Adrenal gland (tissue), 12 donors: ENCODE measurements around the gene GPR146. TPM values are rescaled to one million over a fixed set of nuclear protein-coding genes. Genes with fewer than 3 reads are reported as not detected.

Source experiments
- DNase-seq, 7 donors: peaks; one replicate each; pipeline ENCODE4 v3.0.0-alpha.2; 2019 to 2020
- H3K27ac ChIP-seq, 5 donors: fragments of 200-600 bp; sonication (generic) in 4 of 5; 1 replicate in 3 of 5; 2 replicates in 2 of 5; pipeline versions ENCODE4 v1.5.1 to v1.8.0; 2016 to 2020; ENCODE audit warnings: mild to moderate bottlenecking in 1 of 5
- H3K27me3 ChIP-seq: fragments of 200-600 bp; 2 replicates; pipeline ENCODE4 v1.8.0; 2021
- H3K36me3 ChIP-seq, 2 donors: fragments of 200-600 bp; replicated peaks in 1 of 2; 1 replicate in 1 of 2; 2 replicates in 1 of 2; pipeline versions ENCODE4 v1.5.1 to v1.8.0; 2018 to 2022
- H3K4me1 ChIP-seq, 2 donors: fragments of 200-600 bp; replicated peaks in 1 of 2; 1 replicate in 1 of 2; 2 replicates in 1 of 2; pipeline versions ENCODE4 v1.5.1 to v1.8.0; 2018 to 2021
- H3K4me3 ChIP-seq, 4 donors: fragments of 200-600 bp; sonication (generic) in 3 of 4; one replicate each; pipeline ENCODE4 v1.5.1; 2016 to 2018
- H3K9me3 ChIP-seq, 3 donors: fragments of 200-600 bp; sonication (generic) in 1 of 3; replicated peaks in 1 of 3; 1 replicate in 2 of 3; 2 replicates in 1 of 3; pipeline versions ENCODE4 v1.5.1 to v1.8.0; 2016 to 2021
- POLR2A ChIP-seq, 2 donors: fragments of 450-650 bp; IDR thresholded peaks; one replicate each; pipeline ENCODE4 v1.6.1; 2017; ENCODE audit warnings: antibody characterized with exemption in 2 of 2, mild to moderate bottlenecking in 2 of 2, moderate library complexity in 1 of 2
- WGBS, 4 donors: extraction: QIAGEN DNeasy Blood & Tissue Kit in 2 of 4; methylation state at CpG; one replicate each; pipeline versions ENCODE4 v1.1.5 to v1.1.7; 2013 to 2017; 5-methylcytosine and 5-hydroxymethylcytosine counted together
- intact Hi-C, 2 donors: fragments of 100-400 bp; cut with DNase I; formaldehyde crosslinking; loops; one replicate each; pipeline versions ENCODE4 v1.14.1 to v1.15.0; 2022 to 2023
- polyA plus RNA-seq, 3 donors: library from polyadenylated mRNA; stranded (reverse); fragments of 200-250 nt in 2 of 3; fragments of 350-450 nt in 1 of 3; fragmentation: Illumina TruSeq in 1 of 3; extraction: RNeasy Lipid Tissue Mini Kit (QIAGEN cat#74804) in 1 of 3; gene quantifications; one replicate each; pipeline ENCODE4 v1.2.3, GENCODE V29; 2013 to 2014
- total RNA-seq, 9 donors: library from RNA; depleted of rRNA in 4 of 9; stranded (reverse); fragments of >200 nt in 4 of 9; fragments of 120-200 nt in 1 of 9; fragmentation: NEBNext Ultra II Directional in 1 of 9; extraction: Animal tissue kit (Norgen Biotek cat#: 25700) in 1 of 9; gene quantifications; one replicate each; pipeline versions ENCODE4 v1.1.0 to v1.2.4, GENCODE V29; 2013 to 2023
- TF ChIP-seq, protein P1 (sequence below), 6 experiments: fragments of 450-650 bp in 4 of 6; fragments of 200-600 bp in 2 of 6; sonication (generic) in 1 of 6; IDR thresholded peaks; 1 replicate in 5 of 6; 2 replicates in 1 of 6; pipeline versions ENCODE4 v1.5.1 to v1.8.0; 2016 to 2021; ENCODE audit warnings: antibody characterized with exemption in 6 of 6, mild to moderate bottlenecking in 2 of 6, moderate library complexity in 1 of 6
- donor health status: healthy with polysubstance abuse.
- donor health status: Bipolar disorder and iron deficiency.
- donor health status: DM: yes; HTN: yes; CAD: no.
- donor health status: DM: no; HTN: no; CAD: no.
- donor health status: DM: no; HTN: no; CAD: no.
- donor health status: DM: yes; HTN: yes; CAD: no.

GPR146 gene
- total and polyA plus RNA-seq, 12 donors: 0.90 to 17.3 (median 8.7) TPM

GRCh38 chr7:1020849-1021251, 23.5 kb upstream of the GPR146 start:
- Histone ChIP-seq H3K36me3 (no peaks in the 10 kb centered on the region), H3K4me1 (no peaks in the 10 kb centered on the region), H3K9me3 (no peaks in the 10 kb centered on the region), H3K27ac (no peak overlapping the region), H3K4me3 (no peak overlapping the region), H3K27me3 (no peaks in the 10 kb centered on the region)
- no peak for DNase-seq
- no peak for TF ChIP-seq POLR2A (IDR thresholded peaks at IDR 0.05)
- TF ChIP-seq, protein P1, sequence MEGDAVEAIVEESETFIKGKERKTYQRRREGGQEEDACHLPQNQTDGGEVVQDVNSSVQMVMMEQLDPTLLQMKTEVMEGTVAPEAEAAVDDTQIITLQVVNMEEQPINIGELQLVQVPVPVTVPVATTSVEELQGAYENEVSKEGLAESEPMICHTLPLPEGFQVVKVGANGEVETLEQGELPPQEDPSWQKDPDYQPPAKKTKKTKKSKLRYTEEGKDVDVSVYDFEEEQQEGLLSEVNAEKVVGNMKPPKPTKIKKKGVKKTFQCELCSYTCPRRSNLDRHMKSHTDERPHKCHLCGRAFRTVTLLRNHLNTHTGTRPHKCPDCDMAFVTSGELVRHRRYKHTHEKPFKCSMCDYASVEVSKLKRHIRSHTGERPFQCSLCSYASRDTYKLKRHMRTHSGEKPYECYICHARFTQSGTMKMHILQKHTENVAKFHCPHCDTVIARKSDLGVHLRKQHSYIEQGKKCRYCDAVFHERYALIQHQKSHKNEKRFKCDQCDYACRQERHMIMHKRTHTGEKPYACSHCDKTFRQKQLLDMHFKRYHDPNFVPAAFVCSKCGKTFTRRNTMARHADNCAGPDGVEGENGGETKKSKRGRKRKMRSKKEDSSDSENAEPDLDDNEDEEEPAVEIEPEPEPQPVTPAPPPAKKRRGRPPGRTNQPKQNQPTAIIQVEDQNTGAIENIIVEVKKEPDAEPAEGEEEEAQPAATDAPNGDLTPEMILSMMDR (IDR thresholded peaks at IDR 0.05): no peak
- WGBS, 4 donors: 65 to 90% (median 82%) methylated on average over 4 to 7 of the region's 7 CpGs
- intact Hi-C loops: no loop called here

DNA sequence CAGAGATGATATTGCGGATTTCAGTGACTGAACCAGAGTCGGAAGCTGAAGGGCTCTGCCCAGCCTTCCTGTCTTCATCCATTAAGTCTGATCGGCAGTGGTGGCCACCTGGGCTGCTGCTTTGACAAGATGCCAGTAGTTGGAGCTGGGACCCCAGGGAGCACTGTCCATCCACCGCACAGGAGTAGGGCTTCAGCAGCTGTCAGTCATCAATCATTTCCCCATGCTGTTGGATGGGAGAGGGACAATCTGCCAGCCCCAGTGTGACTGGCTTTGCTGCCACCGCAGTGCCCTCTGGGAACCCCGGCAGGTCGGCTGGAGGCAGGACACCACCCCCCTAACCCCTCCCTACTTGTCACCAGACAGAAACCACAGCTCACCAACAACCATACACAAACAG, 23.0 kb upstream of the GPR146 start:
- no peak overlapping the region for H3K27ac ChIP-seq
- H3K9me3 ChIP-seq: no peaks in the 10 kb centered on the region
- intact Hi-C loops: no loop called here
- H3K36me3 ChIP-seq: no peaks in the 10 kb centered on the region
- no peak overlapping the region for H3K4me3 ChIP-seq
- H3K27me3 ChIP-seq: no peaks in the 10 kb centered on the region
- no peak for DNase-seq
- no peak for TF ChIP-seq POLR2A (IDR thresholded peaks at IDR 0.05)
- TF ChIP-seq, protein P1 (IDR thresholded peaks at IDR 0.05): no peak
- no peaks in the 10 kb centered on the region for H3K4me1 ChIP-seq
- WGBS, 4 donors: 67 to 71% (median 71%) methylated on average over 6 to 7 of the region's 7 CpGs; no CpG with 5 or more reads in 1 of the 4 donors

GRCh38 chr7:1021931-1022330, 22.4 kb upstream of the GPR146 start:
- Histone ChIP-seq H3K27ac (no peak overlapping the region), H3K36me3 (no peaks in the 10 kb centered on the region), H3K9me3 (no peaks in the 10 kb centered on the region), H3K4me1 (peaks cover under 1 to 2% of the 10 kb centered on the region in 2 donors), H3K4me3 (no peak overlapping the region), H3K27me3 (no peaks in the 10 kb centered on the region)
- intact Hi-C loops: no loop called here
- TF ChIP-seq, protein P1 (IDR thresholded peaks at IDR 0.05): no peak
- no peak for TF ChIP-seq POLR2A (IDR thresholded peaks at IDR 0.05)
- DNase-seq: no peak
- 94 to 98% (median 96%) methylated on average over 11 to 25 of the region's 25 CpGs for WGBS, 4 donors

DNA sequence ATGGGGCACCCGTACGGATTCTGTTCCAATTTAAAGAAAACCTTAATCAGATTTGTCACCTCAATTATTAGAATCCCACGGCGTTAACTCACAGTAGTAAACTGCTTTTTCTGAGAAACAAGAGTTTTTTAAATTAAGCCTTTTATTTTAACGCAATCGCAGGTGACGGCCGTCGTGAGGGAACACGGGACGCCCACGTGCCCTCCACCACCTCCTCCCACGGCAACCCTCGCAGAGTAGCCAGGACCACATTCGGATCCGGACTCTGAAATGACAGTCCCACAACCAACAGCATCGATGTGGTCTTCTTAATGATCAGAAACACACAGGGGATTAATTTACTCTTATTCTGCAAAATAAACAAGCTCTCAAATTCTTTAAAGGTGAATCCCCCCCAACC, 22.0 kb upstream of the GPR146 start:
- no peak overlapping the region for H3K4me3 ChIP-seq
- no peak for DNase-seq
- TF ChIP-seq, protein P1 (IDR thresholded peaks at IDR 0.05): no peak
- TF ChIP-seq POLR2A (IDR thresholded peaks at IDR 0.05): no peak
- intact Hi-C loops: no loop called here
- peaks cover 5 to 6% of the 10 kb centered on the region in 2 donors for H3K4me1 ChIP-seq
- H3K27me3 ChIP-seq: no peaks in the 10 kb centered on the region
- no peaks in the 10 kb centered on the region for H3K36me3 ChIP-seq
- H3K27ac ChIP-seq: no peak overlapping the region
- no peaks in the 10 kb centered on the region for H3K9me3 ChIP-seq
- WGBS, 4 donors: 96 to 97% (median 97%) methylated on average over 17 of the region's 17 CpGs
